HepG2 (cell line): Measurements from ENCODE around the gene CD68. TPM values are rescaled to one million over a fixed set of nuclear protein-coding genes. Genes with fewer than 3 reads are reported as not detected.

Experiments
- ATF3 ChIP-seq: sonication (generic); formaldehyde crosslinking; IDR thresholded peaks from 2 replicates; pipeline ENCODE4 v1.4.0; 2020; ENCODE audit warnings: missing genetic modification reagents
- ELF1 ChIP-seq: sonication (generic); formaldehyde crosslinking; IDR thresholded peaks from 2 replicates; pipeline ENCODE4 v1.4.0; 2020; ENCODE audit warnings: missing genetic modification reagents
- HOXD1 ChIP-seq: sonication (generic); formaldehyde crosslinking; IDR thresholded peaks from 2 replicates; pipeline ENCODE4 v1.5.0; 2020; ENCODE audit warnings: missing genetic modification reagents
- IRF9 ChIP-seq: sonication (generic); formaldehyde crosslinking; IDR thresholded peaks from 2 replicates; pipeline ENCODE4 v1.8.0; 2022; ENCODE audit warnings: missing genetic modification reagents, mild to moderate bottlenecking, borderline replicate concordance
- KMT2B ChIP-seq: IDR thresholded peaks from 2 replicates; pipeline ENCODE4 v1.6.1; 2016; ENCODE audit warnings: missing genetic modification reagents, missing compliant biosample characterization
- MLX ChIP-seq: IDR thresholded peaks from 2 replicates; pipeline ENCODE4 v1.6.1; 2016
- NR2F1 ChIP-seq, 2 experiments: fragments of 450-650 bp in 1 of 2; formaldehyde crosslinking in 1 of 2; IDR thresholded peaks; 2 replicates each; pipeline versions ENCODE4 v1.5.0 to v1.6.1; 2016 to 2020; ENCODE audit warnings: mild to moderate bottlenecking in 1 of 2, missing compliant biosample characterization in 1 of 2, missing genetic modification reagents in 1 of 2, moderate library complexity in 1 of 2
- PPARG ChIP-seq: conservative IDR thresholded peaks from 2 replicates; pipeline ENCODE4 v1.6.1; 2016; ENCODE audit warnings: missing biosample characterization, missing genetic modification reagents
- RFXANK ChIP-seq: IDR thresholded peaks from 2 replicates; pipeline ENCODE4 v1.6.1; 2016
- TGIF2 ChIP-seq: IDR thresholded peaks from 2 replicates; pipeline ENCODE4 v1.6.1; 2016; ENCODE audit warnings: control low read depth, missing compliant biosample characterization
- U2AF1 ChIP-seq: fragments of 200-400 bp; formaldehyde crosslinking; optimal IDR thresholded peaks from 2 replicates; pipeline ENCODE3; 2017; ENCODE audit warnings: mild to moderate bottlenecking, low read depth, low read length
- XRCC5 ChIP-seq: fragments of 200-400 bp; formaldehyde crosslinking; optimal IDR thresholded peaks from 2 replicates; pipeline ENCODE3; 2017; ENCODE audit warnings: mild to moderate bottlenecking, low read length
- ZNF136 ChIP-seq: sonication (generic); formaldehyde crosslinking; IDR thresholded peaks from 2 replicates; pipeline ENCODE4 v1.8.1; 2022; ENCODE audit warnings: low read depth, mild to moderate bottlenecking, moderate library complexity, missing genetic modification reagents
- ZNF331 ChIP-seq: sonication (generic); formaldehyde crosslinking; IDR thresholded peaks from 2 replicates; pipeline ENCODE4 v1.4.0; 2020; ENCODE audit warnings: missing genetic modification reagents
- ZNF644 ChIP-seq: IDR thresholded peaks from 2 replicates; pipeline ENCODE4 v1.6.1; 2016; ENCODE audit warnings: low read depth
- ZNF7 ChIP-seq: IDR thresholded peaks from 2 replicates; pipeline ENCODE4 v1.6.1; 2016; ENCODE audit warnings: missing biosample characterization, missing genetic modification reagents
- ZNF713 ChIP-seq: sonication (generic); formaldehyde crosslinking; IDR thresholded peaks from 2 replicates; pipeline ENCODE4 v1.4.0; 2020; ENCODE audit warnings: mild to moderate bottlenecking, missing genetic modification reagents
- polyA plus RNA-seq, 8 experiments: library from polyadenylated mRNA; depleted of rRNA in 3 of 8; stranded (reverse) in 7 of 8; unstranded in 1 of 8; fragments of >200 nt; fragmentation: Illumina TruSeq in 4 of 8; extraction: Trizol in 4 of 8; gene quantifications; 2 replicates each; pipeline versions ENCODE4 v1.2.1 to v1.2.3, GENCODE V29; 2011 to 2016; ENCODE audit warnings: low read depth in 4 of 8, missing spikeins in 1 of 8, mixed read lengths in 1 of 8; ENCODE audit not compliant: insufficient read depth in 1 of 8
- total RNA-seq, 5 experiments: library from RNA; depleted of rRNA; stranded (reverse); fragments of >200 nt; fragmentation: Illumina TruSeq; extraction: Trizol; gene quantifications; 2 replicates each; pipeline ENCODE4 v1.2.3, GENCODE V29; 2016; ENCODE audit warnings: low read depth in 1 of 5
- TF ChIP-seq, protein P1 (sequence below), 2 experiments: fragments of 450-650 bp in 1 of 2; sonication (generic) in 1 of 2; formaldehyde crosslinking in 1 of 2; IDR thresholded peaks; 2 replicates each; pipeline versions ENCODE4 v1.6.1 to v1.8.0; 2016 to 2022; ENCODE audit warnings: antibody characterized with exemption in 1 of 2, mild to moderate bottlenecking in 1 of 2, missing genetic modification reagents in 1 of 2
- TF ChIP-seq, protein P2 (sequence below): sonication (generic); formaldehyde crosslinking; IDR thresholded peaks from 2 replicates; pipeline ENCODE4 v1.8.1; 2023; ENCODE audit warnings: mild to moderate bottlenecking, missing genetic modification reagents, borderline replicate concordance

CD68 gene
- total and polyA plus RNA-seq, 2 of the 13 experiments (the other 11 are each of a cell fraction or from before 2014, with no cell fraction given): 10.3 to 104 TPM

DNA sequence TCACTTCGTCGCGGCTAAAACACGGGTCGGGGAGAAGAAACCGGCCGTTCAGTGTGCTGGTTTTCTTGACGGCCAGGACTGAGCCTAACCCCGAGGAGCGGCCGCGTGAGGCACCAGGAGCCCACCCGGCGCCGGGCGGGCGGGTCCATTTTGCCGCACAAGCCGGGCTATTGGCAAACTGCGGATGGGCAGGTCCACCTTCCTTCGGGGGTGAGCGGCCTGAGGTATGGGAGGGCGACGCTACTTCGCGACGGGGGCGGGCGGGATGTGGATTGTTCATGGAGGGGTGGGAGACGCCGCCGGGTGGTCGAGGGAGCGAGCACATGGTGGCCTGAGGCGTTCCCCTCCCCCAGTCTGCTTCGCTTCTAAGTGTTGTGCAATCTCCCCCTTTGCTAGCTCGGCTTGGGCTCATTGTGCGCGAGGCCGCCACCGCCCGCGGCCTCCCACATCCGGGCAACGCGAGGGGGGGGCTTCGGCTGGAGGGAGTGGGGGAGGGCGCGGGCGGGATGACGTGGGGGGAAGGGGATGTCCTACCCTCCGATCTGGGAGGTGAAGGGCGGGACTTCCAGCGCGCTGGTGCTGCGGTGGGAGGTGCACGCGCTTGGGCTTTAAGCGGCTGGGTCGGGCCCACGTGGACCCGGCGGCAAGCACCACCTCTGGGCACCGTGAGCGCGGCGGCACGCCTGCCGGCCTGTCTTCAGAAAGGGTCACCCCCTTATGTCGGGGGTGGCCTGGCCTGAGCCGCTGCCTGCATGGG is 5.9 kb upstream of the CD68 start (continued):
- TF ChIP-seq, protein P1, sequence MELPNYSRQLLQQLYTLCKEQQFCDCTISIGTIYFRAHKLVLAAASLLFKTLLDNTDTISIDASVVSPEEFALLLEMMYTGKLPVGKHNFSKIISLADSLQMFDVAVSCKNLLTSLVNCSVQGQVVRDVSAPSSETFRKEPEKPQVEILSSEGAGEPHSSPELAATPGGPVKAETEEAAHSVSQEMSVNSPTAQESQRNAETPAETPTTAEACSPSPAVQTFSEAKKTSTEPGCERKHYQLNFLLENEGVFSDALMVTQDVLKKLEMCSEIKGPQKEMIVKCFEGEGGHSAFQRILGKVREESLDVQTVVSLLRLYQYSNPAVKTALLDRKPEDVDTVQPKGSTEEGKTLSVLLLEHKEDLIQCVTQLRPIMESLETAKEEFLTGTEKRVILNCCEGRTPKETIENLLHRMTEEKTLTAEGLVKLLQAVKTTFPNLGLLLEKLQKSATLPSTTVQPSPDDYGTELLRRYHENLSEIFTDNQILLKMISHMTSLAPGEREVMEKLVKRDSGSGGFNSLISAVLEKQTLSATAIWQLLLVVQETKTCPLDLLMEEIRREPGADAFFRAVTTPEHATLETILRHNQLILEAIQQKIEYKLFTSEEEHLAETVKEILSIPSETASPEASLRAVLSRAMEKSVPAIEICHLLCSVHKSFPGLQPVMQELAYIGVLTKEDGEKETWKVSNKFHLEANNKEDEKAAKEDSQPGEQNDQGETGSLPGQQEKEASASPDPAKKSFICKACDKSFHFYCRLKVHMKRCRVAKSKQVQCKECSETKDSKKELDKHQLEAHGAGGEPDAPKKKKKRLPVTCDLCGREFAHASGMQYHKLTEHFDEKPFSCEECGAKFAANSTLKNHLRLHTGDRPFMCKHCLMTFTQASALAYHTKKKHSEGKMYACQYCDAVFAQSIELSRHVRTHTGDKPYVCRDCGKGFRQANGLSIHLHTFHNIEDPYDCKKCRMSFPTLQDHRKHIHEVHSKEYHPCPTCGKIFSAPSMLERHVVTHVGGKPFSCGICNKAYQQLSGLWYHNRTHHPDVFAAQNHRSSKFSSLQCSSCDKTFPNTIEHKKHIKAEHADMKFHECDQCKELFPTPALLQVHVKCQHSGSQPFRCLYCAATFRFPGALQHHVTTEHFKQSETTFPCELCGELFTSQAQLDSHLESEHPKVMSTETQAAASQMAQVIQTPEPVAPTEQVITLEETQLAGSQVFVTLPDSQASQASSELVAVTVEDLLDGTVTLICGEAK (IDR thresholded peaks at IDR 0.05): no peak
- TF ChIP-seq, protein P1 (CRISPR knock-in tag; IDR thresholded peaks at IDR 0.05): no peak
- TF ChIP-seq KMT2B (CRISPR knock-in tag) (0 out of 2 replicates have a peak, but pooled peaks have one; percentile 34), ZNF331 (CRISPR knock-in tag) (peak; percentile 31; the same call in 1 of the 2 replicates), IRF9 (CRISPR knock-in tag) (no peak), ELF1 (CRISPR knock-in tag) (peak; percentile 61), ZNF136 (CRISPR knock-in tag) (no peak), MLX (CRISPR knock-in tag) (0 out of 2 replicates have a peak, but pooled peaks have one; percentile 29), ZNF644 (CRISPR knock-in tag) (no peak), PPARG (CRISPR knock-in tag) (no peak), NR2F1 (CRISPR knock-in tag; IDR thresholded peaks at IDR 0.05) (peak in 1 of 2 experiments; percentile 20; a peak in 1 of 4 replicates), U2AF1 (peak; percentile 95), RFXANK (no peak), ZNF713 (CRISPR knock-in tag) (no peak), ATF3 (CRISPR knock-in tag) (no peak), TGIF2 (peak; percentile 91; the same call in 1 of the 2 replicates), XRCC5 (no peak), ZNF7 (CRISPR knock-in tag) (no peak), HOXD1 (CRISPR knock-in tag) (no peak)
- TF ChIP-seq, protein P2, sequence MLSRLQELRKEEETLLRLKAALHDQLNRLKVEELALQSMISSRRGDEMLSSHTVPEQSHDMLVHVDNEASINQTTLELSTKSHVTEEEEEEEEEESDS (CRISPR knock-in tag): no peak
